Measurements from ENCODE around the gene CSNK1D. TPM values are rescaled to one million over a fixed set of nuclear protein-coding genes. Genes with fewer than 3 reads are reported as not detected.

Gene CSNK1D
- polyA plus RNA-seq, 1 donor from 2014 or later: 29.9 TPM

DNA sequence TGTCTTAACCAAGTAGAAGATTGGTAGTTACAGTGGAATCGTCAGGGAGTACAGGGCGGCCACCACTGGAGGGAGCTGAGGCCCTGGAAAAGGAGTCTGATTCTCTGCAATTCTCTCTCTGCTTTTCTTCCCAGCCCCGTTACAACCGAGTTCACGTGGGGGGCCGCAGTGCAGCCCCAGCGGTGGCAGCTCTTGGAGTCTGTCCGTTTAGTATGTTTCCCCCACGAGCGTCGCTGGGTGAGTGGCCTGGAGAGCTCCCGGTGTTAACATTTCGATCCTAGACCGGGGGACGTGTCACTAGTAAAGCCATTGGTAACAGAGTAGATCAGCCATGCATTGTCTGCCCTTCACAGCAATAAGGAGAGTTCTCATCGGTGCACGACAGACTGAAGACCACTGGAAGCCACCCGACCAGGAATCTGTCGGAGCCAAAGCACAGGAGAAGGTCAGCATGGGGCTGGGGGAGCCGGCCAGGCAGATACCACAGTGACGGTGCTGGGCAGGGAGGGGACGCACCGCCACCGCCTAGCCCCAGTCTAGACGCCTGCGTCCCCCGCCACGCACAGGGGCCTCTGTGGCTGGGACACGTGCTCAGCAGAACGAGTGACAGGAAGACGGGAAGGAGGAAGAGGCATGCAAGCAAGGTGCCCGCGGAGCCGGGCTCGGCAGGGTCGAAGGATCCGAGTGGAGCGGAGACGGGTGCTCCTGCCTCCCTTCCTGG is 28.9 kb downstream of the CSNK1D start:
- Histone ChIP-seq H3K4me3 (ENCODE audit: low read length) (no peak overlapping the region), H3K9me3 (ENCODE audit: low read length) (no peaks in the 10 kb centered on the region), H3K36me3 (ENCODE audit: insufficient read depth, low read length) (no peaks in the 10 kb centered on the region), H3K9me2 (ENCODE audit: insufficient read depth, low read length) (no peaks in the 10 kb centered on the region), H3K27me3 (ENCODE audit: insufficient read depth, low read depth, low read length) (no peaks in the 10 kb centered on the region), H2AFZ (ENCODE audit: low read depth, low read length) (no peak overlapping the region), H3K27ac (ENCODE audit: low read length) (no peak overlapping the region), H4K20me1 (ENCODE audit: insufficient read depth) (peaks cover 13% of the 10 kb centered on the region), H3K9ac (ENCODE audit: low read length) (no peak overlapping the region), H3K4me2 (ENCODE audit: low read length) (no peak overlapping the region), H3K79me2 (replicated peaks; ENCODE audit: insufficient read depth, low read length) (no peaks in the 10 kb centered on the region), H3F3A (ENCODE audit: insufficient read depth, low read length, poor library complexity, severe bottlenecking) (no peaks in the 10 kb centered on the region)
- TF ChIP-seq POLR2AphosphoS5 (IDR thresholded peaks at IDR 0.05) (no peak), SMC3 (conservative IDR thresholded peaks at IDR 0.05; ENCODE audit: poor library complexity) (peak; percentile 42), RAD21 (conservative IDR thresholded peaks at IDR 0.05) (peak; percentile 49), EZH2 (IDR thresholded peaks at IDR 0.05; ENCODE audit: borderline replicate concordance, insufficient read depth, low read length, poor library complexity, severe bottlenecking) (no peak), TAF1 (IDR thresholded peaks at IDR 0.05; ENCODE audit: low read depth) (no peak), MXI1 (conservative IDR thresholded peaks at IDR 0.05; ENCODE audit: poor library complexity, severe bottlenecking) (no peak), EP300 (conservative IDR thresholded peaks at IDR 0.05; ENCODE audit: poor library complexity, severe bottlenecking) (no peak)
- TF ChIP-seq, protein P1, sequence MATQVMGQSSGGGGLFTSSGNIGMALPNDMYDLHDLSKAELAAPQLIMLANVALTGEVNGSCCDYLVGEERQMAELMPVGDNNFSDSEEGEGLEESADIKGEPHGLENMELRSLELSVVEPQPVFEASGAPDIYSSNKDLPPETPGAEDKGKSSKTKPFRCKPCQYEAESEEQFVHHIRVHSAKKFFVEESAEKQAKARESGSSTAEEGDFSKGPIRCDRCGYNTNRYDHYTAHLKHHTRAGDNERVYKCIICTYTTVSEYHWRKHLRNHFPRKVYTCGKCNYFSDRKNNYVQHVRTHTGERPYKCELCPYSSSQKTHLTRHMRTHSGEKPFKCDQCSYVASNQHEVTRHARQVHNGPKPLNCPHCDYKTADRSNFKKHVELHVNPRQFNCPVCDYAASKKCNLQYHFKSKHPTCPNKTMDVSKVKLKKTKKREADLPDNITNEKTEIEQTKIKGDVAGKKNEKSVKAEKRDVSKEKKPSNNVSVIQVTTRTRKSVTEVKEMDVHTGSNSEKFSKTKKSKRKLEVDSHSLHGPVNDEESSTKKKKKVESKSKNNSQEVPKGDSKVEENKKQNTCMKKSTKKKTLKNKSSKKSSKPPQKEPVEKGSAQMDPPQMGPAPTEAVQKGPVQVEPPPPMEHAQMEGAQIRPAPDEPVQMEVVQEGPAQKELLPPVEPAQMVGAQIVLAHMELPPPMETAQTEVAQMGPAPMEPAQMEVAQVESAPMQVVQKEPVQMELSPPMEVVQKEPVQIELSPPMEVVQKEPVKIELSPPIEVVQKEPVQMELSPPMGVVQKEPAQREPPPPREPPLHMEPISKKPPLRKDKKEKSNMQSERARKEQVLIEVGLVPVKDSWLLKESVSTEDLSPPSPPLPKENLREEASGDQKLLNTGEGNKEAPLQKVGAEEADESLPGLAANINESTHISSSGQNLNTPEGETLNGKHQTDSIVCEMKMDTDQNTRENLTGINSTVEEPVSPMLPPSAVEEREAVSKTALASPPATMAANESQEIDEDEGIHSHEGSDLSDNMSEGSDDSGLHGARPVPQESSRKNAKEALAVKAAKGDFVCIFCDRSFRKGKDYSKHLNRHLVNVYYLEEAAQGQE (IDR thresholded peaks at IDR 0.05; ENCODE audit: borderline replicate concordance): no peak
- TF ChIP-seq, protein P2, sequence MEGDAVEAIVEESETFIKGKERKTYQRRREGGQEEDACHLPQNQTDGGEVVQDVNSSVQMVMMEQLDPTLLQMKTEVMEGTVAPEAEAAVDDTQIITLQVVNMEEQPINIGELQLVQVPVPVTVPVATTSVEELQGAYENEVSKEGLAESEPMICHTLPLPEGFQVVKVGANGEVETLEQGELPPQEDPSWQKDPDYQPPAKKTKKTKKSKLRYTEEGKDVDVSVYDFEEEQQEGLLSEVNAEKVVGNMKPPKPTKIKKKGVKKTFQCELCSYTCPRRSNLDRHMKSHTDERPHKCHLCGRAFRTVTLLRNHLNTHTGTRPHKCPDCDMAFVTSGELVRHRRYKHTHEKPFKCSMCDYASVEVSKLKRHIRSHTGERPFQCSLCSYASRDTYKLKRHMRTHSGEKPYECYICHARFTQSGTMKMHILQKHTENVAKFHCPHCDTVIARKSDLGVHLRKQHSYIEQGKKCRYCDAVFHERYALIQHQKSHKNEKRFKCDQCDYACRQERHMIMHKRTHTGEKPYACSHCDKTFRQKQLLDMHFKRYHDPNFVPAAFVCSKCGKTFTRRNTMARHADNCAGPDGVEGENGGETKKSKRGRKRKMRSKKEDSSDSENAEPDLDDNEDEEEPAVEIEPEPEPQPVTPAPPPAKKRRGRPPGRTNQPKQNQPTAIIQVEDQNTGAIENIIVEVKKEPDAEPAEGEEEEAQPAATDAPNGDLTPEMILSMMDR (IDR thresholded peaks at IDR 0.05; ENCODE audit: poor library complexity, severe bottlenecking): peak; percentile 59

DNA sequence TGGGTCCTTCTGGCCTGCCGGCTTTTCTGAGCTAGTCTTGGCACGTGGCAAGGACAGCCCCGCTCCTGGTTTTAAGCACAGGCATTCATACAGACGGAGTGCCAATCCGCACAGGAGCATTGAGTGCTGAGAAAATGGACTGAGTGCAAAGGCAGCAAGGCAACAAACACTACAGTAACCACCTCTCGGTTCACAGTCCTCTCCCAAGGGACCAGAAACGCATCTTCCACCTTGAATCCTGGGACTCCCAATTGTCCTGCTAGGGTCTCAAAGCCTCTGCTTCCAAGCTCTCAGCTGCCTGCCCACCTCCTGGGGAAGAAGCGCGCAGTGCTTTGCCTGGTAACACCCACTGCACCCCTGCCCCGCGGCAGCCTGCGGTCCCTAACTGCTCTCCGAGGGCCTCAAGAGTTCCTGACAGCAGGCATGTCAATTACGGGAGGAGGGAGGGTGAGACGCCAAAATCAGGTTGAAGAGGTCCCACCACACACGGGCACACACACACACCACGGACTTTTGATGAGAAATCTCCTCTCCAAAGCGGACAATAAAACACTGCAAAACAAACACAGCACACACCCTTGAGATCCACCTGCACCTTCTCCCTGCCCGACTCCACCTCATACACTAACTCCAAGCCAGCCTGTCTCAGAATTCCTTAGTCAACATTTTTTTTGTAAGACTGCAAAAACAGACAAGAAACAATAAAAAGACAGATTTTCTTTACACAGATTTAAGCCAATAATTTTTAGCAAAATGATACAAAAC is 29.7 kb downstream of the CSNK1D start:
- no peaks in the 10 kb centered on the region for H3K9me2 ChIP-seq (ENCODE audit: insufficient read depth, low read length)
- no peaks in the 10 kb centered on the region for H3K9me3 ChIP-seq (ENCODE audit: low read length)
- no peak overlapping the region for H2AFZ ChIP-seq (ENCODE audit: low read depth, low read length)
- H4K20me1 ChIP-seq (ENCODE audit: insufficient read depth): peaks cover 13% of the 10 kb centered on the region
- H3K79me2 ChIP-seq (replicated peaks; ENCODE audit: insufficient read depth, low read length): no peaks in the 10 kb centered on the region
- H3K4me3 ChIP-seq (ENCODE audit: low read length): no peak overlapping the region
- no peak overlapping the region for H3K4me2 ChIP-seq (ENCODE audit: low read length)
- H3K27me3 ChIP-seq (ENCODE audit: insufficient read depth, low read depth, low read length): no peaks in the 10 kb centered on the region
- TF ChIP-seq MXI1 (conservative IDR thresholded peaks at IDR 0.05; ENCODE audit: poor library complexity, severe bottlenecking) (no peak), RAD21 (conservative IDR thresholded peaks at IDR 0.05) (no peak), POLR2AphosphoS5 (IDR thresholded peaks at IDR 0.05) (no peak), EZH2 (IDR thresholded peaks at IDR 0.05; ENCODE audit: borderline replicate concordance, insufficient read depth, low read length, poor library complexity, severe bottlenecking) (no peak), TAF1 (IDR thresholded peaks at IDR 0.05; ENCODE audit: low read depth) (no peak), SMC3 (conservative IDR thresholded peaks at IDR 0.05; ENCODE audit: poor library complexity) (no peak), EP300 (conservative IDR thresholded peaks at IDR 0.05; ENCODE audit: poor library complexity, severe bottlenecking) (no peak)
- TF ChIP-seq, protein P1 (IDR thresholded peaks at IDR 0.05; ENCODE audit: borderline replicate concordance): no peak
- TF ChIP-seq, protein P2 (IDR thresholded peaks at IDR 0.05; ENCODE audit: poor library complexity, severe bottlenecking): no peak
- H3K36me3 ChIP-seq (ENCODE audit: insufficient read depth, low read length): no peaks in the 10 kb centered on the region
- no peak overlapping the region for H3K9ac ChIP-seq (ENCODE audit: low read length)
- no peaks in the 10 kb centered on the region for H3F3A ChIP-seq (ENCODE audit: insufficient read depth, low read length, poor library complexity, severe bottlenecking)
- H3K27ac ChIP-seq (ENCODE audit: low read length): no peak overlapping the region

Measured in neural cell (in vitro differentiated cells).